K562 (cell line): ENCODE results near the gene RANBP3.

ENCODE experiments used
- CTCF ChIP-seq, 3 experiments: IDR thresholded peaks in 2 of 3; conservative IDR thresholded peaks in 1 of 3; 2 replicates each; pipeline ENCODE4 v1.5.1; 2011 to 2012; ENCODE audit warnings: low read length in 3 of 3, mild to moderate bottlenecking in 3 of 3, control low read depth in 2 of 3, improper control_type of control experiment in 1 of 3, inconsistent platforms in 1 of 3, low read depth in 1 of 3, mixed read lengths in 1 of 3, moderate library complexity in 1 of 3; ENCODE audit not compliant: insufficient read depth in 2 of 3
- HDAC1 ChIP-seq, 2 experiments: fragments of 450-650 bp; IDR thresholded peaks; 2 replicates each; pipeline ENCODE4 v1.6.1; 2016 to 2017; ENCODE audit warnings: inconsistent platforms in 1 of 2, mild to moderate bottlenecking in 1 of 2, moderate library complexity in 1 of 2
- MAFF ChIP-seq: IDR thresholded peaks from 2 replicates; pipeline ENCODE4 v1.6.1; 2012; ENCODE audit warnings: low read length, improper control_type of control experiment
- MCM7 ChIP-seq, 2 experiments: fragments of 450-650 bp; IDR thresholded peaks; 2 replicates each; pipeline ENCODE4 v1.6.1; 2016 to 2018
- SRF ChIP-seq, 2 experiments: fragments of 250-450, 450-650 bp in 1 of 2; sonication (Bioruptor Pico) in 1 of 2; sonication (generic) in 1 of 2; formaldehyde crosslinking; IDR thresholded peaks; 2 replicates each; pipeline versions ENCODE4 v1.5.0 to v1.5.1; 2020 to 2022; ENCODE audit warnings: mild to moderate bottlenecking in 1 of 2, missing genetic modification reagents in 1 of 2
- U2AF1 ChIP-seq: fragments of 200-400 bp; formaldehyde crosslinking; optimal IDR thresholded peaks from 2 replicates; pipeline ENCODE3; 2017; ENCODE audit warnings: mild to moderate bottlenecking, low read depth, low read length, moderate library complexity
- ZNF780A ChIP-seq: fragments of 250-450 bp; sonication (Bioruptor Pico); IDR thresholded peaks from 2 replicates; pipeline ENCODE4 v1.5.0; 2021; ENCODE audit warnings: mild to moderate bottlenecking

GRCh38 chr19:5985098-5985783 lies 7.3 kb upstream of the RANBP3 start:
- no peak for TF ChIP-seq MAFF
- no peak for TF ChIP-seq ZNF780A (CRISPR knock-in tag)
- TF ChIP-seq CTCF (IDR thresholded peaks at IDR 0.05 in 2 of 3, conservative IDR thresholded peaks at IDR 0.05 in 1 of 3; ENCODE audit: insufficient read depth in 2 of 3, low read depth in 1 of 3, low read length in 3 of 3), result no peak
- TF ChIP-seq U2AF1, result no peak
- no peak for TF ChIP-seq MCM7 (IDR thresholded peaks at IDR 0.05)
- TF ChIP-seq HDAC1 (IDR thresholded peaks at IDR 0.05), result no peak
- TF ChIP-seq SRF (CRISPR knock-in tag; IDR thresholded peaks at IDR 0.05), result no peak
